KMS-11 (cell line): ENCODE data around the gene IKBKE.
A peak's percentile ranks its signal among the peaks of the same experiment; 100 is the strongest.

Source experiments
- H2AFZ ChIP-seq: fragments of 200-600 bp; sonication (generic); 2 replicates; pipeline ENCODE4 v1.6.1; 2016; ENCODE audit warnings: antibody characterized with exemption, mixed run types, low read depth
- H3K27ac ChIP-seq: fragments of 200-600 bp; sonication (generic); 2 replicates; pipeline ENCODE4 v1.6.1; 2016; ENCODE audit warnings: mild to moderate bottlenecking, mixed run types
- H3K27me3 ChIP-seq: fragments of 200-600 bp; sonication (generic); 2 replicates; pipeline ENCODE4 v1.6.1; 2017; ENCODE audit warnings: mild to moderate bottlenecking, low read depth, mixed run types, moderate library complexity; ENCODE audit not compliant: insufficient read depth
- H3K36me3 ChIP-seq: fragments of 200-600 bp; sonication (generic); 2 replicates; pipeline ENCODE4 v1.6.1; 2017; ENCODE audit warnings: mild to moderate bottlenecking, mixed run types; ENCODE audit not compliant: insufficient read depth
- H3K4me1 ChIP-seq: fragments of 200-600 bp; sonication (generic); 2 replicates; pipeline ENCODE4 v1.6.1; 2016; ENCODE audit warnings: mild to moderate bottlenecking, low read depth, mixed run types; ENCODE audit not compliant: poor library complexity, severe bottlenecking
- H3K4me2 ChIP-seq: fragments of 200-600 bp; sonication (generic); 2 replicates; pipeline ENCODE4 v1.7.0; 2016; ENCODE audit warnings: mild to moderate bottlenecking, mixed run types
- H3K4me3 ChIP-seq: fragments of 200-600 bp; sonication (generic); IDR thresholded peaks from 2 replicates; pipeline ENCODE4 v1.6.1; 2017; ENCODE audit warnings: low read depth, low read length, mixed read lengths; ENCODE audit not compliant: insufficient read depth
- H3K79me2 ChIP-seq: fragments of 200-600 bp; sonication (generic); 2 replicates; pipeline ENCODE4 v1.6.1; 2016; ENCODE audit warnings: low read depth, mixed run types; ENCODE audit not compliant: insufficient read depth
- H3K9ac ChIP-seq: fragments of 200-600 bp; sonication (generic); 2 replicates; pipeline ENCODE4 v1.6.1; 2016; ENCODE audit warnings: mild to moderate bottlenecking, mixed run types
- H4K20me1 ChIP-seq: fragments of 200-600 bp; sonication (generic); 2 replicates; pipeline ENCODE4 v1.6.1; 2016; ENCODE audit warnings: mild to moderate bottlenecking, mixed run types; ENCODE audit not compliant: insufficient read depth
- CTCF ChIP-seq: fragments of 200-600 bp; sonication (generic); conservative IDR thresholded peaks from 2 replicates; pipeline ENCODE4 v1.6.1; 2017; ENCODE audit warnings: low read depth, mild to moderate bottlenecking, antibody characterized with exemption, low read length, moderate library complexity, mixed read lengths

Gene IKBKE

GRCh38 chr1:206471415-206471801, 1.1 kb downstream of the IKBKE start:
- no peak overlapping the region for H3K4me3 ChIP-seq
- H3K9ac ChIP-seq = peak overlapping the region; percentile 67; the same call in 1 of the 2 replicates
- H3K36me3 ChIP-seq = 0 out of 2 replicates have a peak, but pooled peaks cover 4% of the 10 kb centered on the region
- peak overlapping the region; percentile 72; the same call in 1 of the 2 replicates for H2AFZ ChIP-seq
- TF ChIP-seq CTCF = no peak
- peaks cover 66% of the 10 kb centered on the region for H3K4me1 ChIP-seq
- peaks cover 8% of the 10 kb centered on the region; the same call in 1 of the 2 replicates for H3K79me2 ChIP-seq
- peak overlapping the region; percentile 44 for H3K27ac ChIP-seq
- peak overlapping the region; percentile 91 for H3K4me2 ChIP-seq
- no peaks in the 10 kb centered on the region for H3K27me3 ChIP-seq
- no peaks in the 10 kb centered on the region for H4K20me1 ChIP-seq

GRCh38 chr1:206472024-206472423, 1.7 kb downstream of the IKBKE start:
- Histone ChIP-seq H3K4me3 (no peak overlapping the region), H3K9ac (peak overlapping the region; percentile 67; the same call in 1 of the 2 replicates), H3K36me3 (0 out of 2 replicates have a peak, but pooled peaks cover 4% of the 10 kb centered on the region), H3K4me2 (peak overlapping the region; percentile 91), H3K4me1 (peaks cover 66% of the 10 kb centered on the region), H3K27ac (peak overlapping the region; percentile 44), H3K27me3 (no peaks in the 10 kb centered on the region), H4K20me1 (no peaks in the 10 kb centered on the region), H3K79me2 (peaks cover 8% of the 10 kb centered on the region; the same call in 1 of the 2 replicates), H2AFZ (no peak overlapping the region)
- TF ChIP-seq CTCF = no peak

GRCh38 chr1:206472454-206472853, 2.2 kb downstream of the IKBKE start:
- Histone ChIP-seq H3K4me3 (no peak overlapping the region), H3K36me3 (0 out of 2 replicates have a peak, but pooled peaks cover 4% of the 10 kb centered on the region), H4K20me1 (no peaks in the 10 kb centered on the region), H3K79me2 (peaks cover 8% of the 10 kb centered on the region; the same call in 1 of the 2 replicates), H2AFZ (no peak overlapping the region), H3K4me1 (peaks cover 66% of the 10 kb centered on the region), H3K4me2 (peak overlapping the region; percentile 91), H3K27me3 (no peaks in the 10 kb centered on the region), H3K9ac (no peak overlapping the region), H3K27ac (peak overlapping the region; percentile 44; the same call in 1 of the 2 replicates)
- no peak for TF ChIP-seq CTCF

GRCh38 chr1:206472886-206473285, 2.6 kb downstream of the IKBKE start:
- no peak overlapping the region for H3K4me3 ChIP-seq
- no peaks in the 10 kb centered on the region for H4K20me1 ChIP-seq
- H3K9ac ChIP-seq = no peak overlapping the region
- peaks cover 8% of the 10 kb centered on the region; the same call in 1 of the 2 replicates for H3K79me2 ChIP-seq
- H3K27ac ChIP-seq = no peak overlapping the region
- no peak overlapping the region for H2AFZ ChIP-seq
- no peaks in the 10 kb centered on the region for H3K27me3 ChIP-seq
- 0 out of 2 replicates have a peak, but pooled peaks cover 4% of the 10 kb centered on the region for H3K36me3 ChIP-seq
- peak overlapping the region; percentile 91; the same call in 1 of the 2 replicates for H3K4me2 ChIP-seq
- TF ChIP-seq CTCF = no peak
- peaks cover 66% of the 10 kb centered on the region for H3K4me1 ChIP-seq
